Measurements from ENCODE around the gene MRGPRD.

GRCh38 chr11:68936676-68937620 lies 43.8 kb downstream of the MRGPRD start:
- no peak for TF ChIP-seq CTCF (conservative IDR thresholded peaks at IDR 0.05 in 1 of 2, IDR thresholded peaks at IDR 0.05 in 1 of 2; ENCODE audit: extremely low read depth in 1 of 2, insufficient read depth in 1 of 2, low read depth in 1 of 2, low read length in 2 of 2)
- no peak for TF ChIP-seq EZH2 (IDR thresholded peaks at IDR 0.05; ENCODE audit: borderline replicate concordance, low read length)

All from mammary epithelial cell (primary cell).